IPS-NIHi7 (cell line): ENCODE data around the gene EML2.
A peak's percentile ranks its signal among the peaks of the same experiment; 100 is the strongest.
"Not testable (repeated sequence)": the region's sequence is repeated elsewhere in the genome, so short reads cannot be mapped to it uniquely, and the experiment has no call there.

Source experiments
- DNase-seq: peaks from one replicate; pipeline ENCODE4 v3.0.0; 2012; ENCODE audit warnings: mixed read lengths; ENCODE audit errors: extremely low spot score

The EML2 gene

DNA sequence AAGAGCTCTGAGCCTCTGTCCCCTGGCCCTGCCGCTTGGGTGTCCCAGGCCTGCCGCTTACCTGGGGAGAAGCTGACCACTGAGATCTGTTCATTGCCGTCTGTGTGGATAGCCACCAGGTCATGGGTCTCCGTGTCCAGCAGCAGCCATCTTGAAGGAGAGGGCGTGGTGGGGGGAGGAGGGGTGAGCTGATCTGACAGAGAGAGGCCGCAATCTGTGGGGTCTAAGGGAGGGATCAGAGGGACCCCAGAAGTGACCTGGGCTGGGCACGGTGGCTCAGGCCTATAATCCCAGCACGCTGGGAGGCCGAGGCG lies 22.5 kb downstream of the EML2 start:
- no peak for DNase-seq

DNA sequence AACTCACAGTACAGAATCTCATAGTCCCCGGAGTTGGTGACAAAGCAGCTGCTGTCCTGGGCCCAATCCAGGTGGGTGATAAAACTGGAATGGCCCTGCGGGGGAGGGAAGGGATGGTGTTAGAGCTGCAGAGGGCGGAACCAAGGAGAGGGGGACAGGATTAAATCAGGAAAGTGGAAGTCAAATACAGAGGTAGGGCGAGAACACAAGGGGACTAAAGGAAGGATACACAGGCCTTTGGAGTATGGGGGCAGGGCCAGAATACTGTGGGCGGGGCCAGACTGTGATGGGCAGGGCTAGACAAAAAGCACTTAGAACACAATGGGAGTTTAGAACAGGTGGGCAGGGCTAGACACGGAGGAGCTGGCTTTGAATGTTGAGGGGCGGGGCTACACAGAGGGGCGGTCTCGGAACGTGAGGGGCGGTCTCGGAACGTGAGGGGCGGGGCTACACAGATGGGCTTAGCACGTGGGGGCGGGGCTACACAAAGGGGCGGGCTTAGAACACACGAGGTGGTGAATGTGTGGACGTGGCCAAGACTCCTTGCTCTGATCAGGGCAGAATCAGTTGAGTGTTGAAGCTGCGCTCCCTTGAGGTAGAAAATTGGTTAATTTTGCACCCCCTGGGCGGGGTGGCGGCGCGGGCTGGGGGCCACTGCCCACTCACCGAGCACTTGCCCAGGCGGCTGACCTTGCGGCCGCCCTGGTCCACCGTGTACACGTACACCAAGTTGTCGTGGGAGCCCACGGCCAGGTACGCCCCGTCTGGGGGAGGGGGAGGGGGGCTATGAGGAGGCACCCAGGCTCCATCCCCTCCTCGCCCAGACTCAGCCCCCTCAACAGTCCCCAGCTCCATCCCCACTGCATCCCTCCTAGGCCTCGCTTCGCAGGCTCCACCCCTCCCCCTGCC lies 23.1 kb downstream of the EML2 start:
- DNase-seq: peak; percentile 97

DNA sequence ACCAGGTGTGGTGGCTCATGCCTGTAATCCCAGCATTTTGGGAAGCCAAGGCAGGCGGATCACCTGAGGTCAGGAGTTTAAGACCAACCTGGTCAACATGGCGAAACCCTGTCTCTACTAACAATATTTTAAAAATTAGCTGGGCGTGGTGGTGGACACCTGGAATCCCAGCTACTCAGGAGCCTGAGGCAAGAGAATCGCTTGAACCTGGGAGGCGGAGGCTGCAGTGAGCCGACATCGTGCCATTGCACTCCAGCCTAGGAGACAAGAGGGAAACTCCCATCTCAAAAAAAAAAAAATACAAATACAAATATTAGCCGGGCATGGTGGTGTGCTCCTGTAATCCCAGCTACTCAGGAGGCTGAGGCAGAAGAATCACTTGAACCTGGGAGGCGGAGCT lies 24.1 kb downstream of the EML2 start:
- DNase-seq: not testable (repeated sequence)

DNA sequence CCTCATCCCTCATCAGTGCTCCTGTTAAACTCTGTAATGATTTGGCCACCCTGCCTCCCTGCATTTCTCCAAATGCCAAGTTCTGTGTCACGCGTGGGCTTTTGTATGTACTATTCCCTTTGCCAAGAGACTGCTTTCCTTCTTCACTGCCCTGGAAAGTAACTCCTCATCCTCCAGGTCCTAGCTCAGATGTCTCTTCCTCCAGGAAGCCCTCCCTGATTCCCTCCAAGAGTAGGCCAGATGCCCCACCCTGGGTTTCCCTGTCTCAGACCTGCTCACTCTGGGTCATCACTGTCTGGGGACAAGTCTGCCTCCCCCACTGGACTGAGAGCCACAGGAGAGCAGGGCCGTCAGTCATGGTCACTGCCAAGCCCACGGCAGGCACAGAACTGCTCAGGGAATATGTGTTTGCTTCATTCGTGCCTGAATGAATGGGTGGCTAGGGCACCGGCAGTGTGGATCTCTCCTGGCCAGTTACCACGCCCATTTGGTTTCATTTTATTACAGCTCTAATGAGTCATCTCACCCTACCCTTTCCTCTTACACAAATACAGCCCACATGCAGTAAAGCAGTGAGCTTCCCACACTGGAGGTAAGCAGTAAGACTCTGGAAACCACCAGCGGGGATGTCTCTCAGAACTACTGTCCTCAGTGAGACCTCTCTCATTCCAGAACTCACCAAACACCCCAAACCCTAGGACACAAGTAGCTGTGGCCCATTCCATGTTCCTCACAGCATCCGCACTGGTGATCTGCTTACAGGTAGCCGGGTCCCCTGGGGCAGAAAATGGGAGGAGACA lies 25.1 kb downstream of the EML2 start:
- DNase-seq: no peak

DNA sequence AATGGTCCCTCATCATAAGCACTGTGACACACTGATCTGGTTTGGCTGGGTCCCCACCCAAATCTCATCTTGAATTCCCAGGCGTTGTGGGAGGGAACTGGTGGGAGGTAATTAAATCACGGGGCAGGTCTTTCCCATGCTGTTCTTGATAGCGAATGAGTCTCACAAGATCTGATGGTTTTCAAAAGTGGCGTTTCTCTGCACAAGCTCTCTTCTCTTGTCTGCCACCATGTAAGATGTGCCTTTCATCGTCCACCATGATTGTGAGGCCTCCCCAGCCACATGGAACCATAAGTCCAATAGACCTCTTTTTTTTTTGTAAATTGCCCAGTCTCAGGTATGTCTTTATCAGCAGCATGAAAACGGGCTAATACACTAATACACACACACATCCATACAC lies 30.2 kb downstream of the EML2 start:
- no peak for DNase-seq

DNA sequence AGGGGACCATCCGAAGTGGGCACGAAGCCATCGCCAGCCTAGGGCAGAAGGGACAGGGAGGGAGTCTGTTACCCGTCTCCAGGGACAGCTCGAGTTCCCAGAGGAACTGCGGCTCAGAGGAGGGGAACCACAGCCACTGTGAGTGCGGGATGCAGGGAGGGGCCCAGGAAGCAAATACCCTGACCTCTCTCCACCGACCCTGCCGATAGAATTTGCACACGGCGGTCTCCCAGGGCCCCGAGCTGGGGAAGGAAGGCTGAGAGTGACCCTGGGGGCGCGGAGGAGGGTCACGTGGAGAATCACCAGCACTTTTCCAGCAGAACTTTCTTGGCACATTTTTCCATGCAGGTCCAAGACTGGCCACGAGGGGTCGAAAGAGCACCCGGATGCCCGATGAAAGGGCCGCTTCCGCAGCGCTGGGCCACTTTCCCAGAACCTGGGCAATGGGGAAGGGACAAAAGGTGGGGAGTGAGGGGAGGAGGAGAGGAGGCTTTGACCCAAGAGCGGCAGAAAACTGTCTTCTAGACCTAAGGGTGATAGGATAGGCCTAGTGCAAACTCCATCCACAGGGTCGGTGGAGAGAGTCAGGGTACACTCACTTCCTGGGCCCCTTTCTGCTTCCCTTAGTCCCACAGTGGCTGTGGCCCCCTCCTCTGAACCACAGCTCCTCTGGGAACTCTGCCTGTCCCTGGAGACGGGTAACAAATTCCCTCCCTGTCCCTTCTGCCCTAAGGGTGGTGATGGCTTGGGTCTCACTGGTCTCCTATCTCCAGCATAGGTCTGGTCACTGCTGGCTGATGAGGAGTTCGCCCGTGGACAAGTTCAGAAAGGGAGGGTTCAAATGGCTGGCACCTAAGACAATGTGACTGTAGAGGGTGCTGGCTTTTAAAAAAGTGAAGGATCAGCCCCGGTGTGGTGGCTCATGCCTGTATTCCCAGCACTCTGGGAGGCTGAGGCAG lies 31.8 kb downstream of the EML2 start:
- peak; percentile 80 for DNase-seq

DNA sequence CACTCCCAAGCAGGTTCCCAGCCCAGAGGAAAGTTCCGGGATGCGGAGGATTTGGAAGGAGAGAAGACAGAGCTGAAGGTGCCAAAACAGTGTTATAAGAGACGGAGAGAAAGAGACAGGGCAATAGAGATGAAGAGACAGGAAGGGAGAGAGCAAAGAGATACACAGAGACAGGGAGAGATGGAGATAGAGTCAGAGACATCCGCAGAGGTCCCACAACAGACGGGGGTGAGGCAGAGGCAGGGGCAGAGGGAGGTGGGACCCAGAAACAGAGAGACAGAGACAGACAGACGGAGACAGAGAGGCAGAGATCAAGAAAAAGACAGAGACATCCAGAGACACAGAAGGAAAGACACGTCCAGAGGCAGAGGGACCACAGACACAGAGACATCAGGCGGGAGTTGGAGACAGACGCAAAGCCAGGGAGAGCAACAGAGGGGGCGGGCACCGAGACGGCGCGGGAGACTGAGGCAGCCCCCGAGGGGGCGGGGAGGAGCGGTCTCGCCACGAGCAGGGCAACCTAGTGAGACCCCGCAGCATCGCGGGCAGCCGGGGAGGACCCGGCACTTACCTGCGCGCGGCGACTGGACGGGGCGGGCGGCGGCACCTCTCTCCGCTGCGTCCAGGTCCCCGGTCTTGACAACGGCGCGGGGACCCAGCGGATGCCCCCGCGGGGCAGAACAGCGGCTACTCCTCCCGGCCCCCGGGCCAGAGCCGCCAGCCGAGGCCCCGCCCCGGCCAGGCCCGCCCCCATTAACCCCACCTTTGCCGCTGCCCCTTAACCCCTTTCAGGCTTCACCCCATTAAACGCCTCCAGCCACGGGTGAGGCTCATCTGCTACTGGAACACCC lies 37.4 kb downstream of the EML2 start, which contains the start of gene GPR4:
Gene GPR4 (minus strand): TSS at position 689 of the 851 bp plus-strand sequence. CDS start 10,346 bp downstream, outside the sequence.
- DNase-seq: peak; percentile 90

DNA sequence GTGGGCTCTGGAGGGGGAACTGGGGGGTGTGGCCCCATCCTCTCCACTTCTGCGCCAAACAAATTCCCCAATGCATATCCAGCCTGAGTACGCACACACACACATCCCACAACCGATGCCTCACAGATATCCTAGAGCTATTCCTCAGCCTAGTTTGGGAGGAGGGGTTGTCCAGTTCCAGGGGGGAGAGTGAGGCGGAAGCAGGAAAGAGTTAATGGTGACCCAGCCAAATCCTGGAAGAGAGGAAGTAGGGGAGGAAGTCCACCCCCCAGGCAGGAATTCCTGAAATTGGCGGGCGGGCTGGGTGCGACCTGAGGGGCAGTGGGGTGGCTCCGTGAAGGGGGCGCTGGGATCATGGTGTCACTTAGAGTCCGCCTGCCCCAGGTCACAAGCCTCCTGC lies 38.1 kb downstream of the EML2 start:
- no peak for DNase-seq

DNA sequence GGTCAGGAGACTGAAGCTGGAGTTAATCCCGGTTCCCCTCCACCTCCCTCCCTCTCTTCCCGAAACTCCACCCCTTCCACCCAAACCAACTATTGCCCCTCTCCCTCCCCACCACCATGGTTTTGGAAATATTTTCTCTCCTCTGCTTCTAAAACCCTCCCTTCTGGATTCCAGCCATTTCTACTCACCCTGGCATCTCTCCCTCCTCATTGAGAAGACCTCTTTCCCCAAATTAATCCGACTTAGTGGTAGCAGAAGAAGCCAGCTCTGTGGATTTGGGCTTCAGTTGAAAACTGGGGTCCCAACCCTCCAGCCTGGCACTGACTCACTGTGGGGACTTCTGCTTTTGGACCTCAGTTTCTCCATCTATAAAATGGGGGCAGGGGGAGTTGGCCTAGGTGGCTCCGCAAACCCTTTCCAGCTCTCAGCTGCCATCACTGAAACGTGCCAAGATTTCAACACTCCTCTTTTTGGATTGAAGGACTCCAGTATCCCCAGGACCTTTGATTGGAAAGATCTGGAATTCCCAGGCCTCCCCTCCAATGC lies 38.8 kb downstream of the EML2 start:
- no peak for DNase-seq

DNA sequence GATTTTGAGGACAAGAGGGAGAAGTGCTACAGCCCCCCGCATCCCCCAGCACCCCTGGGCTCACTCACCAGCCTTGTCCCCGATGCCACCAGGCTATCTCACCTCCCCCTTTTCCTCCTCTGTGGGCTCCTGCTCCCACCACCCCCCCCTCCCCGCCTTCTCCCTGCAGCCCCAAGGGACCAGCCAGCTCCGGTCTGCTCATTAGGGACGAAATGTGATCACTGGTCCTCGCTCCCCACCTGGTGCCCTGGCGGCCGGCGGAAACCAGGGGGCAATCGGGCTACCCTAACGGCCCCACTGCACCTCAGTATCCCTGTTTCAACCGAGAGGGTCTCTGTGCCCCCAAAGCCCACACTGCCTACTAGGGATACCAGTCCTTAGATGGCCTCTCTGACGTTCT lies 39.9 kb downstream of the EML2 start:
- DNase-seq: no peak

DNA sequence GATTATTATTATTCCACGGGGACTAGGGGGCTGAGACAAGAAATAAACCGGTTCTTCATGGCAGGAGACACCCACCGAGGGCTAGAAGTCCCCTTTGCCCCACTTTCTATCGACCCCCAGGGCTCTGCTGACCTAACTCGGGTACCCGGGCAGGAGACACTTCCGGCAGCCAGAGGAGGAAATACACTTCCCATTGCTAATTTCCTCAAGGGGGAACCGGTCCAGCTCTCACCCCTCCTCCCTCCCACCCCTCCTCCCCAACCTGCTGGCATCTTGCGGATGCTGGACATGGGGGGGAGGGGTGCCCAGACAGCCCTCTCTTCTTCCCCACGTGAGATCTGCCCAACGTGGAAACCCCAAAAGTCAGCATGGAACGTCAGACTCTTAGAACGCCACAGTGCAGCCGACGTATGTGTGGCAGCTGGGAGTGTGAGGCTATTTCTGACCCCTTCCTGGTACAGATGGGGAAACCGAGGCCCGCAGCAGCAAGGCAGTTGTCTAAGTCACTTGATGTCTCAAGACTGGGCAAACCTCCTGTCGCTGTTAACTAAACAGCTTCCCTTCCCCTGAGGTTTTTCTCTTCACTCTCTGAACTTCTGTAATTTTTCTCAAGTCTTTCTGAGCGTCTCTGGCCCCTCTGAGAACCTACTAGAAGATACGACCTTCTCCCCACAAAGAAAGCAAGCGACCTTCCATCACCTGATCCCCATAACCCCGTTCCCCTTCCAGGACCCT lies 40.8 kb downstream of the EML2 start:
- no peak for DNase-seq

DNA sequence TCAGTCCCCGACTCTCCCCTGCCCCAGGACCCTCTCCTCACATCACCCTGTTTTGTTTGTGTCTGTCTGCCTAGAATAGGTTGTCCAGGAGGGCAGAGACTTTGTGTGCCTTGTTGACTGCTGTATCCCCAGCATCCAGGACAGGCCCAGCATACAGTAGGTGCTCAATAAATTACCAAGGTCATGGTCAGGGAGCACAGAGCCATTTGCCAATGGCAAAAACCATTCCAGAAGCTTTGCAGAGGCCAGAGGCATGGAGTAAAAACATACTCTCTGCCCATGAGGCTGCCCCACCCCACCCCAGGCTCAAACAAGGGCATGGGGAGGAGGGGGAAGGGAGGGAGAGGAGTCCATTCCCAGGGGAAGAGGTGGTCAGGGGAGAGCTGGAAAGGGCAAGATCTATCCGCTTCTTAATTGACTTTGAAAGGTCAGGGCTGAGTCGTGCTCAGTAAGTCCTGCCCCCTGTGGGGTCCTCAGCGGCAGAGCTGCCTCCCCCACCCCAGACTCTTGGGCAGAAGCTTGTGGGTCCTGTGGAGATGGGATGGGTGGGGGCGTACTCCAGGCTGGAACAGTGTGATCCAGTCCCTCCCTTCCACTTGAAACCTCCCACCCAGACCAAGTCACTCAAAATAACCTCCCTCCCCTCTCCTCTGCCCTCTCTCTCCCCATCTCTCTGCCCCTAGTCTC lies 41.6 kb downstream of the EML2 start:
- DNase-seq: peak; percentile 35

DNA sequence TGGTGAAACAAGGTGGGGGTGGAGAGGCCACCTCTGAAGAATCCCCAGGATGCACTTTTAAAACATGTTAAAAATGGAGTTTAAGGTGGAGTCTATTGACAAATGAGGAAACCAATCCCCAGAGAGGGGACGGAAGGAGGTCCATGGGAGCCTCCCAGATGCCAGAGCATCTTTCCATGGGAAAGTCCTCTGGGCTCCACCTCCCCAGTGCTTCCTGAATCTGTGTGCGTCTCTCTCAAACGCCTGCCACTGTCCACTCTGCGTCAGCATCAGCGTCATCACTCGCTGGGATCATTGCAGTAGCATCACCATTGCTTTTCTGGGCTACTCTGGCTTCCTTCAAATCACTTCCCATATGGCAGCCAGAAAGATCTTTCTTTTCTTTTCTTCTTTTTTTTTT lies 43.4 kb downstream of the EML2 start:
- peak; percentile 9 for DNase-seq

DNA sequence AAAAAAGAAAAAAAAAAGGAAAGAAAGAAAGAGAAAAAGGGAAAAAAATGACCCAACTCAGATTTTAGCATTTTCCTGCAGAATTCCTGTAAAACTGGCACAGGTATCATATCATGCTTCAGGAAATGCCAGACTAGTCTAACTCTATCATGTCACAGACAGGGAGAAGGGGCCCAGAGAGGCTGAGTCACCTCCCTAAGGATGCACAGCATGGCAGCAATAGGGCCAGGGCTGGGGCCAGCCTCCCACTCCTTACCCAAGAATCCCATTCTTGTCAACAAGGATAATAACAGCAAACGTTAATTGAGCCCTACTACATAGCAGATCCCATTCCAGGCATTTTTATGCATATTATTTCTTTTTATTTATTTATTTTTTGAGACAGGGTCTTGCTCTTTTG lies 45.7 kb downstream of the EML2 start:
- no peak for DNase-seq

DNA sequence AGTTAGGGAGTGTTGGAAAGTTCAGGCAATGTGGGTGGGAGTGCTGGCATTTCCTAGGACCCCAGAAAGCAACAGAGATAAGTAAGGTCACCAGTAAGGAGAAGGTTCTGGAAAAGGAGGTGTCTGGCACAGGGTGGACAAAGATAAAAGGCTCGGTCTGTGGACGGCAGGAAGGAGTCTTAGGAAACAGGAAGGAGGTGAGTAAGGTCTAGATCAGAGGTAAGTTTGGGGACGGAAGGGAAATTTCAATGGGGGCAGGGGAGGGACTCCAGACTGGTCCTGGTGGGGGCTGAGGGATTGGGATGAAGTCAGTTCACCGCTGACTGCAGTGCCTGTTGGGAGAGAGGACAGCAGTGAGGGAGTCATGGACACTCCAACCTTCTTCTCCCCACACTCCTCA lies 46.8 kb downstream of the EML2 start:
- DNase-seq: no peak

DNA sequence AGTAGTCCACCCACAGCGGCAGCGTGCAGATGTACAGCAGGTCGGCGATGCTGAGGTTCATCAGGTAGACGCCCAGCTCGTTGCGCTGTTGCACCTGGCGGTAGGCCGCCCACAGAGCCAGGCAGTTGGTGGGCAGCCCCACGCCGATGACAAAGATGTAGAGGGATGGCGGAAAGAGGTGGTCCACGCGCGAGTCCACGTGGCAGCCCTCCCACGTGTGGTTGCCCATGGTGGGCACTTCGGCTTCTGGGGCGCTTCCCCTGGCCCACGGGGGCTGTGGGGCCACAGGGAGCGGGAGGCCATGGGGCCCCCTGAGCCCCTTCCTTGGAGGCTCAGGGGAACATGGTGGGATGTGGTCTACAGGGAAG lies 47.6 kb downstream of the EML2 start:
- no peak for DNase-seq

DNA sequence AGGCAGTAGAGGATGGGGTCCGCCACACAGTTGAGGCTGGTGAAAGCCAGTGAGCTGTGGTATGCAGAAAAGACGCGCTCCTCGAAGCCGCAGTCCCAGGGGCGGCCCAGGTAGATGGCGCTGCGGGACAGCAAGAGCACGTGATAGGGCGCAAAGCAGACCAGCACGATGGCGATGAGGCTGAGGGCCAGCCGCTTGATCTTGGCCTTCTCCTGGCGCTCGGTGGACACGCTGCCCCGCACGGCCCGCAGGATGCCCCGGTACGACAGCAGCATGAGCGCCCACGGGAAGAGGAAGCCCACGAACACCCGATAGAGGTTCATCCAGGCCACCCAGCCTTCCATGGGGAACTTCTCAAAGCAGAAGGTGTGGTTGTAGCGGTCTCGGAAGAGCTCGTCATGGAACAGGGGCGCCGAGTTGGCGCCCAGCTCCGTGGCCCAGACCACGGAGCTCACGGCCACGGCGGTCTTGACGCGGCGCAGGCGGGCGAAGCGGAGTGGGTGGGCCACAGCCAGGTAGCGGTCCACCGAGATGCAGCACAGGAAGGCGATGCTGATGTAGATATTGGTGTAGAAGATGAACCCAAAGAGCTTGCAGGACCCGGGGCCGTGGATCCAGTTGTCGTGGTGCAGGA lies 48.1 kb downstream of the EML2 start:
- DNase-seq: peak; percentile 83

DNA sequence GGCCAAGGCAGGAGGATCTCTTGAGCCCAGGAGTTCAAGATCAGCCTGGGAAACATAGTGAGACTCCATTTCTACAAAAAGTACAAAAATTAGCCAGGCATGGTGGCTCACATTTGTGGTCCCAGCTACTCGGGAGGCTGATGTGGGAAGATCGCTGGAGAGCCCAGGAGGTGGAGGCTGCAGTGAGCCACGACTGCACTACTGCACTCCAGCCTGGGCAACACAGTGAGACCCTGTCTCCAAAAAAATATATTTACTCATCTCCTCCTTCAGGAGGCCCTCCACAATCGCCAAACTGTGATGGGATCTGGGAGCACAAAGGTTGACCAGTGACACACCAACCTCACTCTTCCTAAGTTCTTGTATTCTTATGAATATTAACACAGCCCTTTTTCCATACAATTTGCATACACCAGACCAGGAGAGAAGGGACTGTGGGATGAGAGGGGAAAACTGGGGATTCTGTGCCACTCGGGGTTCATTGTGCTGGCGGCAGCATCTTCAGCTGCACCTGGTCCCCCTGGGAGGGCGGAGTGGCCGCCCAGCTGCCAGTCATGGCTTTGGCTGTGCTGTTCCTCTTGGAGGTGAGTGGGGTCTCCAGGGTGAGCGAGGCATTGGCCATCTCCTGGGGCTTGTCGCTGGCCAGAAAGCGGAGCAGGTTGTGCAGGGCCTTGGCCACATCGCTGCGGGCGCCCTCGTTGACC lies 48.7 kb downstream of the EML2 start:
- DNase-seq: no peak
